GM19238 (cell line): ENCODE results near the gene ERFL.
"Not testable (repeated sequence)": the region's sequence is repeated elsewhere in the genome, so short reads cannot be mapped to it uniquely, and the experiment has no call there.

Source experiments
- DNase-seq: peaks from one replicate; pipeline ENCODE4 v3.0.0; 2011; ENCODE audit warnings: low spot score; ENCODE audit not compliant: insufficient read length

ERFL gene

DNA sequence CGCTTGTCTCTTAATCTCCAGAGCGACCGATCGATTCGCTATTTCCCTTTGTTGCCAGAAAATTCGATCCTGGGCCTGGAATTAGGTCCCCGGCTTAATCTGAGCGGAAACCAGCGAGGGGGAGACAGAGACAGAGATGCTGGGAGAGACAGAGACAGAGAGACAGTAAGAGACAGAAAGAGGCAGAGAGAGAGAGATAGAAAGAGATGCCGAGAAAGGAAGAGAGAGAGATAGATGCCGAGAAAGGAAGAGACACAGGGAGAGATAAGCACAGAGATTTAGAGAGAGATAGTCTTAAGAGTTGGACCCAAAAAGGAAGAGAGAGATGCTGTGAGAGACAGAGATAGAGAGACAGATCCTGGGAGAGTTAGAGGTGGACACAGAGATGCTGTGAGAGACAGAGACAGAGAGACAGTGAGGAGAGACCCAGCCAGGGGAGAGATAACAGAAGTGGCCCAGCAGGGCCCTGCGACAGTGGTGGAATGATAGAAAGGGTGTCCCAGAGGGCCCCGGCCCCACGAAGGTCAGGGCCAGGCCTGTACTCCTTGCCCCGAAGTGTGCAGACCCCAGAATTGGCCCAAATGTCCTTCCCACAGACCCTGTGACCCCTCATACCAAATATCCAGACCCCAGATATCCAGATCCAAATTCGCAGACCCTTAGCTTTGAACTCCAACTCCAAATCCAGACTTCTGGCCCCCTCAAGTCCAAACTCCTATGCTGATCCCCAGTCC lies 1.3 kb downstream of the ERFL start:
- DNase-seq: no peak

- DNase-seq: no peak
These were observed 2.1 kb downstream of the ERFL start for GRCh38 chr19:41926028-41926762.

DNA sequence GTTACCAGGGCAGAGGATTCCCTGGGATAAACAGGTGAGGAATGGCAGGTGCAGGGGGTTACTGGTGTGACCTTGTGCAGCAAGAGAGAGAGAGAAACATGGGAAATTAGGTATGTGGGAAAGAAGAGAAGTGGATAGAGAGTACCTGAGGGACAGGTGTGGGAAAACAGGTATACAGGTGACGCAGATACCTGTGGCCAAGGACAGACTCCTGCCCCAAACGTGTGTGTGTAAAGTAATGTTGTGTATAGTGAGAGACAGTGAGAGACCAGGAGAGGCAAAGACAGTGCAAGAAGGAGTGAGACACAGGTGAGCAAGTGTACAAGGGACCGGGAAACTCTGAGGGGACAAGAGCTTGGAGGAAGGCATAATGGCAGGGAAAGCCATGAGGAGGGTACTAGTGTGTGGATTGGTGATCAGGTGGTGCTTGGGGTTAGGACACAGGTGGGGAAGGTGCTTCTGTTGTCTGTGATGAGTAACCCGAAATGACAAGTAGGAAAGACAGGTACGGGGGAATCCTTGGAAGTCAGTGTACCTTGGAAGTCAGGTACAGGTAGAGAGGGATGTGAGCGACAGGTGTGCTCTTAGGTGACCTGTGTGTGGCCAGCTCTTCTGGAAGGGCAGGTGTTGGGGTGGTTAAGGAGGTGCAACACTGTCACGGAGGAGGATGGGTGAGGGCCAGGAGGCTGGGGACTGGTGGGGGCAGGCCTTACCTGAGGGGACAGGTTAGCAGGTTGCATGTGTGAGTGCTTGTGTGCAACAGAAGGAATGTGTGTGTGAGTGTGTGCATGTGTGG lies 2.8 kb downstream of the ERFL start:
- DNase-seq: no peak

DNA sequence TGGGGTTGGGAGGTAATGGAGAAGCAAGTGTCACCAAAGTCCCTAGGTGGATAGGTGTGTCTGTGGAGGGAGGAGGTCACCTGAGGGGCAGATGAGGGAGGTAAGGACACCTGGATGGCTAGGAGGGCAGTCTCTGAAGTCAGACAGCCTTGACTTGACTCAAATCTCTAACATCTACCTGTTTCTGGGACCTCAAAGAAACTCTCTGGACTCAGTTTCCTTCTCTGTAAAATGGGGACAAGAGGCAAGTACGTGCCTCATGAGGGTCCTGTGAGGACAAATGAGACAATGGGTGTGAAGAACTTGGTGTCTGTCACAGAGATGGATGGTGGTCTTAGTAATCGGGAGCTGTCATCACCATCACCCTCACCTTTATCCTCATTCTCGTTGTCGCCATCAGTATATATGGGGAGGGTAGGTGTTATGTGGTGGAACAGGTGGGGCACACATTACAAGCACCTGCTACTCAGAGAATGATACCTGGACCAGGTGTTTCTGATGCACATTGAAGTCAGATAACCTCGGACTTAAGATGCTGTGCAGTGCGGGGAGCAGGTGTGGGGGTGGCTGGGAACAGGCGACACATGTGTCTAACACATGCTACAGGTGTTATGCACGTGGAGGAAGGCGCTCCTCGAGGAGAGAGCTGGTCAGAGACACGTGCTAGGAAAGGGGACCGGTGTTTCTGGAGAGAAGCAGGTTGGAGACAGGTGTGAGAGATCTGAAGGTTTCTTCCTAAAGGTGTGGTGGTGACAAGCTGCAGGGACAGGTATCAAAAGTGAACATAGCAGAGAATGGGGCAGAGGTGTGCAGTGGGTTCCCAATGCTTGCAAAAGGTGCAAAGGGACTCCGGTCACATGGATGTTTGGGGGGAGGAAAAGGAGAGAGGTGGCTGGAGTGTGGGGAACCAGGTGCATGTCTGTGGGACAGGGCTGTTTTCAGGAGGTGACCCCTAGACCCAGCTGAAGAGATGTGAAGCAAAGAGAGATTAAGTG lies 3.8 kb downstream of the ERFL start:
- no peak for DNase-seq

- DNase-seq: no peak
These were observed 5.0 kb downstream of the ERFL start for GRCh38 chr19:41923045-41923788.

- DNase-seq: no peak
These were observed 5.7 kb downstream of the ERFL start for GRCh38 chr19:41922585-41922984.

DNA sequence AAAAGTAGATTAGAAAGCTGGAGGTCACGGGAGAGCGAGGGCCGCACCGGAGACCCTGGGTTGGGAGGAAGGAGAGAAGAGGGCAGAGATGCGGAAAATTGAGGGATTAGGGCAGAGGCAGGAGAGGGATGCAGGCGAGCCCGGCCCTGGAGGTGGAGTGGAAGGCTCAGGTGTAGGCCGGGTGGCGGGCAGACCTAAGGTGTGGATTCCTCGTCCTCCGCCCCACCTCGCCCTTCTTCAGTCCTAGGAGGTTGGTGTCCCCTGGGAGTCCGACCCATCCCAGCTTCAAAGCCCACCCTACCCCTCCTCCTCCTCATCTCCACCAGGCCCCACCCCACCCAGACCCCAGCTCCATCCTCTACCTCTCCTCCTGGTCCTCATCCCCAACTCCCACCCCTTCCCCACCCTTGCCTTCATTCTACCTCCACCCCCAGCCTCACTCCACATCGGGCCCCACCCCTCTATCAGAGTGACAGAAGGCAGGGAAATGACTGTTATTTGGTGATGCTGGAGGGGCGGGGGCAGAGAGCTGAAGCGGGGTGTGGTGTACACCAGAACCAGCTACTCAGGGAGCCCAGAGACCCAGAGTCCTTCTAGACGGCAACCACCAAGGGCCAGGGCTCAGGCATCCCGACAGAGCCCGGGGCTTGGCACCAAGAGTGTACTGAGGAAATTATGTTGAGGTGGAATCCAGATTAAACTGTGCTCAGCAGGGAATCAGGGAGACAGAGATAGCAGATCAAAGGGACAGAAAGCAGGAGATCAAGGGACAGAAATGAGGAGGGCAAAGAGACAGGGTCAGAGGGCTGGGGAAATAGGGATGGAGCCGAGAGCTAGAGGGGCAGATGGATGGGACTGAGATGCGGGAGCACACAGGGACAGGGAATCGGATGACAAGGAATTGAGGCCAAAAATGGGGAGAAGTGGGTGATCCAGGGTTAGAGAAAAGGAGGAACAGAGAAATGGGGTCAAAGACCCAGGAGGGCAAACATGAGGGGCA lies 6.4 kb downstream of the ERFL start:
- no peak for DNase-seq

DNA sequence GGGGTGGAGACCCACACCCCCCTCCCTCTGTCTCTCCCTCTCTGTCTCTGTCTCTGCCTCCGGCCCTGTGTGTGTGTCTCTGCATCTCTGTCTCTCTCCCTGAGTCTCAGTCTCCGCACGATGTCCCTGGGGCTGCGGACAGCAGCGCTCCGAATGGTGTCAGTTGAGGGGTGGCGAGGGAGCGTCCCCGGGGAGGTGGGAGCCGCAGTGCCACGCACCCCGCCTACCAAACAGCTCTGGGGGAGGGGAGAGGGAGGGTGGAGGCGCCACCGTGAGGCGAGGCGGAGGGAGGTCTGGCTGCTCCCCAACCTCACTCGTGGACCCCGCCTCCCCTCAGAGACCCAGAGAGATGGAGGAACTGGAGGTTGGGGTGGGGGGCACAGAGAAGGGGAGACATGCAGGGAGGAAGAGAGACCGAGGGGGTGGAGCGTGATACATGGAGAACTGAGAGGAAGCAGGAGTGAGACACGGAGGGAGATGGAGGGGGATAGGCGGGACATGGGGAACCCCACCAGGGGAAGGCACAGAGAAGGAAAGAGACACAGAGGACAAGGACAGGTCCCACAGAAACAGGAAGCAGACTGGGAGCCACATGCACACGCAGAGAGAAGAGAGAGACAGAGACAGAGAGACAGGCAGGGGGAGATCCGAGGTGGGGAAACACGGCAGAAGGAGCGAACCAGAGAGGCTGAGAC lies 7.2 kb downstream of the ERFL start:
- DNase-seq: no peak

- DNase-seq: no peak
These were observed 8.1 kb downstream of the ERFL start for GRCh38 chr19:41919948-41920712.

DNA sequence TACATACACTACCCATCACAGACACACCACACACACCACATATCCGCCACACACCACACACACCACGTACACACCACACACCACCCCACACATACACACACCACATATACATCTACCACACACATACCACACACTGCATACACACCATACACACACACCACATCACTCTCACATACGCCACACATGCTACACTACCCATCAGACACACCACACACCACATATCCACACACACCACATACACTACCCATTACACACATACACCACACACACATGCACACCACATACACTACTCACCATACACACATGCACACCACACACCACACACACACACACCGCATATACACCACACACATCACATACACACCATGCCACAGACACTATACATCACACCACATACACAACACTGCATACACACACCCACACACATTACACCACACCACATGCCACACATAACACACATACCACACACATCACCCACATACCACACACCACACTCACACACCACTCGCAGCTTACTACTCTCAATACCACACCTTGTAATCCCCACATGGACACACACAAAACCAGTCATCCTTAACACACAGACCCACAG lies 9.5 kb downstream of the ERFL start:
- no peak for DNase-seq

- no peak for DNase-seq
These were observed 10.2 kb downstream of the ERFL start for GRCh38 chr19:41918095-41918494.

DNA sequence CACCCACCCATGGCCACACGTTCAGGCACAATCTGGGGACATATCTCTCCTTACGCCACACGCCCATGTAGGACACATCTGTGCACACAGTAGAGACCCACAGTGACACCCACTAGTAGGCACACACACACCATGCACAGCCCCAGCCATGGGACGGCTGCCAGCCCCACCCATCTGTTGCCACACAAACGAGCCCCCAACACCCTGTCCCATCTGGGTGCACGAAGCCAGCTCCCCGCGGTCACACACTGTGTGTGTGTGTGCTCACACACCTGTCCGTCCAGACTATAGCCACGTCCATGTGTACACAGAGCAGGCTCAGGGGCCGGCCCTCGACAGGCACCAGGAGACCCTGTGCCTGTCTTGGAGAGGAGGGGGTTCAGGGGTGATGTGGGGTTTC lies 10.6 kb downstream of the ERFL start:
- DNase-seq: no peak

- DNase-seq: no peak
These were observed 12.4 kb downstream of the ERFL start for GRCh38 chr19:41915776-41916414.

DNA sequence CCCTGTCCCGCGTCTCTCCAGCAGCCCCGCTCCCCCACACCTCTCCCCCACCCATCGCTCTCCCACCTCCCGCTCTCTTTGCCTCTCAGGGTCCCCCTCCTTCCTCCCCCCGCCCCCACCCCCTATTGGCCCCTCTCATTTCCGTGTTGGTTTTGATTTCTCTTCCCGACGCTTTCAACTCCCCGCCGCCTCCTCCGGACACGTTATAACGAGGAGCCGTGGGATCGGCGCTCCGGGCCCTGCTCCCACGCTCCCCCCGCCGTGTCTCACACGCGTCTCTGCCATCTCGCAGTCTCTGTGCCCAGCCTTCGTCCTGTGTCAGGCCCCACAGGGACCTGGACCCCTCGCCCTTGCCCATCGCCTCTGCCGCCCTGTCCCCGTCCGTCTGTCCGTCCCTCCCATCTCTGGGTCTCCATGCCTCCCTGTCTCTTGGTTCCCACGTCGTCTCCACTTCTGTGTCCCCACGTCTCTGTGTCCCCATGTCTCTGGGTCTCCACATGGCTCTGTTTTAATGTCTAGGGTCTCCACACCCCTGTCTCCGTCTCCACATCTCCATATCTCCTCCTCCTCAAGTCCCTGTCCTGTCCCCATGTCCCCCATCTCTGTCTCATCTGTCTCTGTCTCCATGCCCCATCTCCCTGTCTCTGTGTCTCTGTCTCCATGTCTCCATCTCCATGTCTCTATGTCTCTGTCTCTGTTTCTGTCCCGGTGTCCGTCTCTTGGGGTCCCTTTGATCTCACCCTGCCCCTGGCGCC lies 13.1 kb downstream of the ERFL start:
- DNase-seq: no peak

DNA sequence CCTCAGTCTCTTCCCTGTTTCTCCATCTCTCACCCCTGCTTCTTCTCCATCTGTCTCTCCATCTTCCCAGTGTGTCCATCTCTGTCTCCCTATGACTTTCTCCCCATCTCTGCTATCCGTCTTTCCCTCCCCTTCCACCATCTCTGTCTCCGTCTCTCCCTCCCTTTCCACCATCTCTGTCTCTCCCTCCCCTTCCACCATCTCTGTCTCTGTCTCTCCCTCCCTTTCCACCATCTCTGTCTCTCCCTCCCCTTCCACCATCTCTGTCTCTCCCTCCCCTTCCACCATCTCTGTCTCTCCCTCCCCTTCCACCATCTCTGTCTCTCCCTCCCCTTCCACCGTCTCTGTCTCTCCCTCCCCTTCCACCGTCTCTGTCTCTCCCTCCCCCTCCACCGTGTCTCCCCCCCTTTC lies 13.8 kb downstream of the ERFL start:
- DNase-seq: not testable (repeated sequence)
